Keratinocyte (primary cell): ENCODE results near the gene RNASE7. TPM values are rescaled to one million over a fixed set of nuclear protein-coding genes. Genes with fewer than 3 reads are reported as not detected.

Source experiments
- DNase-seq: peaks from one replicate; pipeline ENCODE4 v3.0.0-alpha.2; 2011; ENCODE audit warnings: low read depth, missing footprints, low spot score
- FAIRE-seq: peaks from 2 replicates; lab custom pipeline; 2011; peaks lifted over from hg19 to GRCh38; lab: Jason Lieb, UNC
- H2AFZ ChIP-seq: 2 replicates; pipeline ENCODE4 v1.6.0; 2012; ENCODE audit warnings: low read length, control low read depth, inconsistent platforms; ENCODE audit not compliant: control insufficient read depth
- H3K27ac ChIP-seq: 2 replicates; pipeline ENCODE4 v1.5.1; 2011; ENCODE audit warnings: low read length; ENCODE audit not compliant: control insufficient read depth, insufficient read depth
- H3K27me3 ChIP-seq: 3 replicates; pipeline ENCODE4 v1.6.0; 2011; ENCODE audit warnings: low read length; ENCODE audit not compliant: control insufficient read depth, insufficient read depth; ENCODE audit errors: extremely low read depth
- H3K36me3 ChIP-seq, 2 experiments: 2 replicates in 1 of 2; 3 replicates in 1 of 2; pipeline ENCODE4 v1.5.1; 2011; ENCODE audit warnings: low read length in 2 of 2, mild to moderate bottlenecking in 1 of 2; ENCODE audit not compliant: control insufficient read depth in 2 of 2, insufficient read depth in 2 of 2; ENCODE audit errors: extremely low read depth in 1 of 2
- H3K4me1 ChIP-seq: 3 replicates; pipeline ENCODE4 v1.5.1; 2011; ENCODE audit warnings: low read length; ENCODE audit not compliant: control insufficient read depth, insufficient read depth; ENCODE audit errors: extremely low read depth
- H3K4me2 ChIP-seq: 3 replicates; pipeline ENCODE4 v1.6.0; 2011; ENCODE audit warnings: low read depth, low read length; ENCODE audit not compliant: control insufficient read depth, insufficient read depth; ENCODE audit errors: extremely low read depth
- H3K4me3 ChIP-seq, 3 experiments: fragments of 200-600 bp in 1 of 3; sonication (generic) in 1 of 3; 2 replicates in 2 of 3; 3 replicates in 1 of 3; pipeline ENCODE4 v1.5.1; 2011 to 2016; ENCODE audit warnings: low read length in 3 of 3, mild to moderate bottlenecking in 3 of 3, control low read depth in 2 of 3, inconsistent platforms in 1 of 3, low read depth in 1 of 3, mixed read lengths in 1 of 3, mixed run types in 1 of 3, moderate library complexity in 1 of 3; ENCODE audit not compliant: control insufficient read depth in 2 of 3, insufficient read depth in 2 of 3; ENCODE audit errors: extremely low read depth in 1 of 3
- H3K79me2 ChIP-seq: 2 replicates; pipeline ENCODE4 v1.6.0; 2012; ENCODE audit warnings: low read length; ENCODE audit not compliant: control insufficient read depth, insufficient read depth
- H3K9ac ChIP-seq: 3 replicates; pipeline ENCODE4 v1.6.0; 2011; ENCODE audit warnings: low read length; ENCODE audit not compliant: control insufficient read depth, insufficient read depth; ENCODE audit errors: extremely low read depth
- H3K9me1 ChIP-seq: 3 replicates; pipeline ENCODE4 v1.6.0; 2011; ENCODE audit warnings: low read length; ENCODE audit not compliant: control insufficient read depth, insufficient read depth; ENCODE audit errors: extremely low read depth
- H3K9me3 ChIP-seq: 2 replicates; pipeline ENCODE4 v1.5.1; 2012; ENCODE audit warnings: low read depth, low read length; ENCODE audit not compliant: control insufficient read depth
- H4K20me1 ChIP-seq: 3 replicates; pipeline ENCODE4 v1.6.0; 2011; ENCODE audit warnings: low read length; ENCODE audit not compliant: control insufficient read depth, insufficient read depth; ENCODE audit errors: extremely low read depth
- EZH2 ChIP-seq: IDR thresholded peaks from one replicate; pipeline ENCODE4 v1.6.1; 2012; ENCODE audit warnings: inconsistent platforms, mild to moderate bottlenecking, low read length, moderate library complexity
- dilution Hi-C: fragments of 300-500 bp; cut with MboI; formaldehyde crosslinking; loops from one replicate; pipeline ENCODE4 v1.7.0; 2020; ENCODE audit warnings: low sequenced_read_pairs; ENCODE audit not compliant: extremely low pct_ligation_motif_present
- polyA plus RNA-seq, 5 experiments: library from polyadenylated mRNA; depleted of rRNA in 3 of 5; stranded (reverse) in 3 of 5; stranded (forward) in 1 of 5; unstranded in 1 of 5; fragments of >200 nt; gene quantifications; 1 replicate in 1 of 5; 2 replicates in 3 of 5; 3 replicates in 1 of 5; pipeline versions ENCODE4 v1.2.1 to v1.2.3, GENCODE V29; 2011 to 2012; ENCODE audit warnings: missing spikeins in 2 of 5, low read depth in 1 of 5, low replicate concordance in 1 of 5
- TF ChIP-seq, protein P1 (sequence below), 3 experiments: IDR thresholded peaks in 1 of 3; conservative IDR thresholded peaks in 1 of 3; optimal IDR thresholded peaks in 1 of 3; 2 replicates in 2 of 3; 3 replicates in 1 of 3; pipeline versions ENCODE3 to v1.5.1; 2011; ENCODE audit warnings: low read length in 3 of 3, mild to moderate bottlenecking in 3 of 3, moderate library complexity in 2 of 3, control low read depth in 1 of 3, inconsistent platforms in 1 of 3; ENCODE audit not compliant: insufficient read depth in 2 of 3; ENCODE audit errors: extremely low read depth in 1 of 3

RNASE7 gene
- polyA plus RNA-seq, 1 donor (not counting 4 experiments of a cell fraction or from before 2014, with no cell fraction given) = 17.4 TPM

DNA sequence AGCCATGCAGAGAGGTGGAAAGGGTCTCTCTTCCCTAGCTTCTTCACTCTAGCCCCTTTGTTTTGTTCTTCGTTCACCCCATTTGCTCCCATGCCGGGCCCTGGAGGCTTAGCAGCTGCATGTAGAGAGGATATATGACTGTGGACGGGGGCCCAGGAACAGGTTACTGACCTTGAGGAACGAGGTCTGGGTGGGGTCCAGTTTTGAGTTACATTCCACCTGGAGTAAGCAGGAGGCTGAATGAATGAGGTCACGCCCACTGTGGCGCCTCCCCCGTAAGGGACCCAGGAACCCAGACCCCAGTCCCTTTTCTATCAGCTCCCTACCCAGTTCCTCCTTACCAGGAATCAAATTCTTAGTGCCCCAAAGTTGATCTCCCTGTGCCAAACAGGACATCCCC, 23.9 kb upstream of the RNASE7 start:
- H3K9ac ChIP-seq = no peak overlapping the region
- H3K9me3 ChIP-seq = no peaks in the 10 kb centered on the region
- TF ChIP-seq EZH2 = no peak
- TF ChIP-seq, protein P1, sequence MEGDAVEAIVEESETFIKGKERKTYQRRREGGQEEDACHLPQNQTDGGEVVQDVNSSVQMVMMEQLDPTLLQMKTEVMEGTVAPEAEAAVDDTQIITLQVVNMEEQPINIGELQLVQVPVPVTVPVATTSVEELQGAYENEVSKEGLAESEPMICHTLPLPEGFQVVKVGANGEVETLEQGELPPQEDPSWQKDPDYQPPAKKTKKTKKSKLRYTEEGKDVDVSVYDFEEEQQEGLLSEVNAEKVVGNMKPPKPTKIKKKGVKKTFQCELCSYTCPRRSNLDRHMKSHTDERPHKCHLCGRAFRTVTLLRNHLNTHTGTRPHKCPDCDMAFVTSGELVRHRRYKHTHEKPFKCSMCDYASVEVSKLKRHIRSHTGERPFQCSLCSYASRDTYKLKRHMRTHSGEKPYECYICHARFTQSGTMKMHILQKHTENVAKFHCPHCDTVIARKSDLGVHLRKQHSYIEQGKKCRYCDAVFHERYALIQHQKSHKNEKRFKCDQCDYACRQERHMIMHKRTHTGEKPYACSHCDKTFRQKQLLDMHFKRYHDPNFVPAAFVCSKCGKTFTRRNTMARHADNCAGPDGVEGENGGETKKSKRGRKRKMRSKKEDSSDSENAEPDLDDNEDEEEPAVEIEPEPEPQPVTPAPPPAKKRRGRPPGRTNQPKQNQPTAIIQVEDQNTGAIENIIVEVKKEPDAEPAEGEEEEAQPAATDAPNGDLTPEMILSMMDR (optimal IDR thresholded peaks at IDR 0.05 in 1 of 3, IDR thresholded peaks at IDR 0.05 in 1 of 3, conservative IDR thresholded peaks at IDR 0.05 in 1 of 3; ENCODE audit: extremely low read depth in 1 of 3, insufficient read depth in 2 of 3, low read length in 3 of 3) = no peak
- no peak overlapping the region for H2AFZ ChIP-seq
- DNase-seq (no peak), FAIRE-seq (no peak)
- H3K27ac ChIP-seq = no peak overlapping the region
- H3K27me3 ChIP-seq = peaks cover 3% of the 10 kb centered on the region
- H3K9me1 ChIP-seq = no peaks in the 10 kb centered on the region
- H3K36me3 ChIP-seq = no peaks in the 10 kb centered on the region
- no peaks in the 10 kb centered on the region for H3K4me1 ChIP-seq
- H3K4me2 ChIP-seq = no peak overlapping the region
- no peak overlapping the region for H3K4me3 ChIP-seq
- H4K20me1 ChIP-seq = no peaks in the 10 kb centered on the region
- dilution Hi-C loops = no loop called here
- H3K79me2 ChIP-seq = no peaks in the 10 kb centered on the region

DNA sequence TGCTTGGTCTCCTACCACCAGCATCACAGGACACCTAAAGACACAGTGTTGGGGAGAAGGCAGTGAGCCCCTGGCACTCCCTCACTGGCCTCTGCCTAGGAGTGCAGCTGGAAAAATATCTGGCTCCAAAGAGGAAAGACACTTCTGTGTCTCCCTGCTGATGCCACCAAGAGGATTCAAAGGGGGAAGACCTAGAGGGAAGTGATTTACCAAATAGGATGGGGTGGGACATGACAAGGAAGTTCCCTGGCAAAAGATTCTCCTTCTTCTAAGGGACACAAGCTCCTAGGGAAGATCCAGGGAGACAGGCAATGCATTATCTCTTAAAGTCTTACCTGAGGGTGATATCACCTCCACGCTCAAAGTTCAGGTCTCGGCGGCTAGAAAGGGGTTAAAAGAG, 23.4 kb upstream of the RNASE7 start:
- H3K9ac ChIP-seq = no peak overlapping the region
- H3K4me3 ChIP-seq = no peak overlapping the region
- peaks cover 8% of the 10 kb centered on the region for H3K27me3 ChIP-seq
- no peak overlapping the region for H2AFZ ChIP-seq
- FAIRE-seq (no peak), DNase-seq (no peak)
- H3K27ac ChIP-seq = no peak overlapping the region
- no peaks in the 10 kb centered on the region for H3K9me1 ChIP-seq
- no peak for TF ChIP-seq EZH2
- TF ChIP-seq, protein P1 (optimal IDR thresholded peaks at IDR 0.05 in 1 of 3, IDR thresholded peaks at IDR 0.05 in 1 of 3, conservative IDR thresholded peaks at IDR 0.05 in 1 of 3; ENCODE audit: extremely low read depth in 1 of 3, insufficient read depth in 2 of 3, low read length in 3 of 3) = no peak
- H3K79me2 ChIP-seq = no peaks in the 10 kb centered on the region
- H4K20me1 ChIP-seq = no peaks in the 10 kb centered on the region
- no peaks in the 10 kb centered on the region for H3K9me3 ChIP-seq
- dilution Hi-C loops = no loop called here
- H3K4me2 ChIP-seq = no peak overlapping the region
- H3K4me1 ChIP-seq = no peaks in the 10 kb centered on the region
- no peaks in the 10 kb centered on the region for H3K36me3 ChIP-seq
